ENCODE measurements around the gene PTK7.
A peak's percentile ranks its signal among the peaks of the same experiment; 100 is the strongest.

PTK7 gene

DNA sequence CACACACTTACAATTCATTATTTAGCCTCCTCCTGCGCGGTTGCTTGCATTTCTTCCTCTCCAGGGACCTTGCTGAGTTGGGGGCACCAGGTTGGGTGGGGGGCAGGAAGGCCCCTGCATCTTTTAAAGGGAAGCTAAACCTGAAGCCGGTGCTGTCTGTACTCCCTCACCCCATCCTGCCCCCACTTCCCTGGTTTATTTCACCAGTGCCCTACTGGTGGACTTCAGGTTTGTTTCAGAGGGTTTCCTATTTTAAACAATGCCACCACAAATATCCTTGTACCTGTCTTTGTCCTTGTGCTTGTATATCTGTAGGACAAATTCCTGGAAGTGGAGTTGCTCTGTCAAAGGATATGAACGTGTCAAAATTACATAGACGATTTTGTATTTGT, 21.0 kb downstream of the PTK7 start:
- Histone ChIP-seq H4K8ac (ENCODE audit: low read depth, low read length) (peak overlapping the region; percentile 87), H4K12ac (ENCODE audit: low read depth, low read length) (no peak overlapping the region), H2AFZ (ENCODE audit: insufficient read depth, low read length, poor library complexity) (no peak overlapping the region), H2BK120ac (ENCODE audit: insufficient read depth, low read length, poor library complexity) (peak overlapping the region; percentile 96), H3K4ac (ENCODE audit: low read depth, low read length) (peak overlapping the region; percentile 89), H4K91ac (ENCODE audit: low read depth, low read length) (peak overlapping the region; percentile 95), H2BK5ac (ENCODE audit: low read depth, low read length, poor library complexity) (peak overlapping the region; percentile 98), H3K4me3 (ENCODE audit: low read depth, low read length) (no peak overlapping the region), H3K23ac (ENCODE audit: low read length) (no peak overlapping the region), H3K79me1 (ENCODE audit: low read length) (peaks cover 17% of the 10 kb centered on the region), H3K79me2 (ENCODE audit: control insufficient read depth, insufficient read depth, low read length, poor library complexity) (peaks cover 22% of the 10 kb centered on the region), H3K27me3 (ENCODE audit: insufficient read depth, low read length) (no peaks in the 10 kb centered on the region), H3K36me3 (ENCODE audit: control insufficient read depth in 1 of 2, insufficient read depth in 2 of 2, low read length in 2 of 2) (peaks cover 0 to 2% of the 10 kb centered on the region in 2 experiments), H3K14ac (ENCODE audit: low read length) (peak overlapping the region; percentile 84), H3K4me1 (ENCODE audit: control insufficient read depth in 1 of 2, insufficient read depth in 2 of 2, low read length in 2 of 2) (peaks cover 35 to 39% of the 10 kb centered on the region in 2 experiments), H2BK12ac (ENCODE audit: low read length) (peak overlapping the region; percentile 90), H3K18ac (ENCODE audit: low read length) (peak overlapping the region; percentile 97), H3K4me2 (ENCODE audit: low read length) (peak overlapping the region; percentile 31), H3K27ac (ENCODE audit: low read depth, low read length) (peak overlapping the region; percentile 96), H3K9ac (ENCODE audit: low read length) (no peak overlapping the region), H3K9me3 (ENCODE audit: insufficient read depth, low read depth, low read length) (no peaks in the 10 kb centered on the region), H2AK5ac (ENCODE audit: low read length) (peak overlapping the region; percentile 94)
- WGBS (ENCODE audit: extremely low coverage, insufficient coverage, insufficient read length): no CpG with 5 or more reads among the region's 5 CpGs
- DNase-seq: no peak

- H4K91ac ChIP-seq (ENCODE audit: low read depth, low read length): peak overlapping the region; percentile 79
- H3K79me1 ChIP-seq (ENCODE audit: low read length): peaks cover 17% of the 10 kb centered on the region
- peak overlapping the region; percentile 10 for H2AFZ ChIP-seq (ENCODE audit: insufficient read depth, low read length, poor library complexity)
- no peak overlapping the region for H3K4me3 ChIP-seq (ENCODE audit: low read depth, low read length)
- no peaks in the 10 kb centered on the region for H3K9me3 ChIP-seq (ENCODE audit: insufficient read depth, low read depth, low read length)
- H3K36me3 ChIP-seq (ENCODE audit: control insufficient read depth in 1 of 2, insufficient read depth in 2 of 2, low read length in 2 of 2): peaks cover 0 to 2% of the 10 kb centered on the region in 2 experiments
- H3K4ac ChIP-seq (ENCODE audit: low read depth, low read length): peak overlapping the region; percentile 99
- H3K23ac ChIP-seq (ENCODE audit: low read length): no peak overlapping the region
- peaks cover 35 to 42% of the 10 kb centered on the region in 2 experiments for H3K4me1 ChIP-seq (ENCODE audit: control insufficient read depth in 1 of 2, insufficient read depth in 2 of 2, low read length in 2 of 2)
- H2BK120ac ChIP-seq (ENCODE audit: insufficient read depth, low read length, poor library complexity): peak overlapping the region; percentile 53
- H4K12ac ChIP-seq (ENCODE audit: low read depth, low read length): peak overlapping the region; percentile 40
- peaks cover 22% of the 10 kb centered on the region for H3K79me2 ChIP-seq (ENCODE audit: control insufficient read depth, insufficient read depth, low read length, poor library complexity)
- no peaks in the 10 kb centered on the region for H3K27me3 ChIP-seq (ENCODE audit: insufficient read depth, low read length)
- DNase-seq: no peak
- H3K14ac ChIP-seq (ENCODE audit: low read length): peak overlapping the region; percentile 67
- no peak overlapping the region for H3K9ac ChIP-seq (ENCODE audit: low read length)
- peak overlapping the region; percentile 75 for H2BK5ac ChIP-seq (ENCODE audit: low read depth, low read length, poor library complexity)
- WGBS (ENCODE audit: extremely low coverage, insufficient coverage, insufficient read length): no CpG with 5 or more reads among the region's 4 CpGs
- H4K8ac ChIP-seq (ENCODE audit: low read depth, low read length): peak overlapping the region; percentile 87
- peak overlapping the region; percentile 56 for H3K18ac ChIP-seq (ENCODE audit: low read length)
- H2BK12ac ChIP-seq (ENCODE audit: low read length): peak overlapping the region; percentile 97
- H2AK5ac ChIP-seq (ENCODE audit: low read length): peak overlapping the region; percentile 53
- no peak overlapping the region for H3K4me2 ChIP-seq (ENCODE audit: low read length)
- H3K27ac ChIP-seq (ENCODE audit: low read depth, low read length): peak overlapping the region; percentile 24
These were observed 21.4 kb downstream of the PTK7 start for GRCh38 chr6:43097502-43097901.

GRCh38 chr6:43101497-43101896, 25.4 kb downstream of the PTK7 start:
- peaks cover 27 to 30% of the 10 kb centered on the region in 2 experiments for H3K4me1 ChIP-seq (ENCODE audit: control insufficient read depth in 1 of 2, insufficient read depth in 2 of 2, low read length in 2 of 2)
- H2BK5ac ChIP-seq (ENCODE audit: low read depth, low read length, poor library complexity): no peak overlapping the region
- no peak overlapping the region for H4K8ac ChIP-seq (ENCODE audit: low read depth, low read length)
- no peak overlapping the region for H2AFZ ChIP-seq (ENCODE audit: insufficient read depth, low read length, poor library complexity)
- H3K4ac ChIP-seq (ENCODE audit: low read depth, low read length): no peak overlapping the region
- H3K27ac ChIP-seq (ENCODE audit: low read depth, low read length): no peak overlapping the region
- H3K23ac ChIP-seq (ENCODE audit: low read length): no peak overlapping the region
- H2BK120ac ChIP-seq (ENCODE audit: insufficient read depth, low read length, poor library complexity): no peak overlapping the region
- H3K79me2 ChIP-seq (ENCODE audit: control insufficient read depth, insufficient read depth, low read length, poor library complexity): peaks cover 27% of the 10 kb centered on the region
- no peak overlapping the region for H2AK5ac ChIP-seq (ENCODE audit: low read length)
- H3K9me3 ChIP-seq (ENCODE audit: insufficient read depth, low read depth, low read length): no peaks in the 10 kb centered on the region
- no peak overlapping the region for H3K9ac ChIP-seq (ENCODE audit: low read length)
- H4K91ac ChIP-seq (ENCODE audit: low read depth, low read length): no peak overlapping the region
- H3K79me1 ChIP-seq (ENCODE audit: low read length): peaks cover 10% of the 10 kb centered on the region
- H3K4me3 ChIP-seq (ENCODE audit: low read depth, low read length): no peak overlapping the region
- H4K12ac ChIP-seq (ENCODE audit: low read depth, low read length): no peak overlapping the region
- H3K27me3 ChIP-seq (ENCODE audit: insufficient read depth, low read length): no peaks in the 10 kb centered on the region
- peaks cover 3 to 11% of the 10 kb centered on the region in 2 experiments for H3K36me3 ChIP-seq (ENCODE audit: control insufficient read depth in 1 of 2, insufficient read depth in 2 of 2, low read length in 2 of 2)
- no peak overlapping the region for H3K18ac ChIP-seq (ENCODE audit: low read length)
- WGBS (ENCODE audit: extremely low coverage, insufficient coverage, insufficient read length): no CpG with 5 or more reads among the region's 4 CpGs
- H3K4me2 ChIP-seq (ENCODE audit: low read length): no peak overlapping the region
- DNase-seq: peak in 1 of 2 donors; percentile 36
- H2BK12ac ChIP-seq (ENCODE audit: low read length): no peak overlapping the region
- H3K14ac ChIP-seq (ENCODE audit: low read length): no peak overlapping the region

DNA sequence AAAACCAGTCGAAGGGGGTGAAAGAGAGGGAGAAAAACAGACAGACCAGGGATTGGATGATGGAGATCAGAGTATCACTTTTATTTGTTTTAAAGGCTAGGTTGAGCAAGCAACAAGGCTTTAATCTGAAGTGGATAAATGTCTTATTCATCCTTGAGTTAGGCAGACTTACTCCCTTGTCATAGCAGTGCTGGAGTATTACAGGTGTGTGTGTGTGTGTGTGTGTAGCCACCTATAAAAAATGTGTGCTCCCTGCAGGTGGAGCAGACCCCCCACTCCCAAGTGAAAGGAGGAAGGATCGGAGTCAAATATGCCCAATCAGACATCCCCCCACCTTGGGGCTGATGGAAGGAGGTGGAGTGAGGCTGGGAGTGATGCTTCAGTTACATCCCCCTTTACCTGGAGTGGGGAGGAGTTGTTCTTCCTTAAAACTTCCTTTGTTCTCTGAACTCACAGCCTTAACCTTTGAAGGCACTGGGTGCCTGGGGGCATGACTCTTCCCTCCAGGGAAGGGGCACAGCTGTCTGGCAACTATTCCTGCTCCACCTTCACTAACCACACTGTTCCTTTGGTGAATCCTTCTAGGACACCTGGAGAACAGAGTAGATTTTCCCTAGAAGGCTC, 27.3 kb downstream of the PTK7 start:
- no peaks in the 10 kb centered on the region for H3K79me1 ChIP-seq (ENCODE audit: low read length)
- no peaks in the 10 kb centered on the region for H3K27me3 ChIP-seq (ENCODE audit: insufficient read depth, low read length)
- no peak overlapping the region for H3K4ac ChIP-seq (ENCODE audit: low read depth, low read length)
- no CpG with 5 or more reads among the region's 2 CpGs for WGBS (ENCODE audit: extremely low coverage, insufficient coverage, insufficient read length)
- no peak overlapping the region for H3K18ac ChIP-seq (ENCODE audit: low read length)
- no peak overlapping the region for H2AK5ac ChIP-seq (ENCODE audit: low read length)
- peaks cover 6 to 14% of the 10 kb centered on the region in 2 experiments for H3K36me3 ChIP-seq (ENCODE audit: control insufficient read depth in 1 of 2, insufficient read depth in 2 of 2, low read length in 2 of 2)
- H3K9ac ChIP-seq (ENCODE audit: low read length): no peak overlapping the region
- no peaks in the 10 kb centered on the region for H3K9me3 ChIP-seq (ENCODE audit: insufficient read depth, low read depth, low read length)
- peaks cover 16 to 19% of the 10 kb centered on the region in 2 experiments for H3K4me1 ChIP-seq (ENCODE audit: control insufficient read depth in 1 of 2, insufficient read depth in 2 of 2, low read length in 2 of 2)
- H3K4me3 ChIP-seq (ENCODE audit: low read depth, low read length): no peak overlapping the region
- no peak overlapping the region for H3K4me2 ChIP-seq (ENCODE audit: low read length)
- no peak overlapping the region for H4K8ac ChIP-seq (ENCODE audit: low read depth, low read length)
- H3K27ac ChIP-seq (ENCODE audit: low read depth, low read length): peak overlapping the region; percentile 45
- no peak overlapping the region for H2BK120ac ChIP-seq (ENCODE audit: insufficient read depth, low read length, poor library complexity)
- no peak overlapping the region for H3K23ac ChIP-seq (ENCODE audit: low read length)
- no peak overlapping the region for H2BK12ac ChIP-seq (ENCODE audit: low read length)
- H2AFZ ChIP-seq (ENCODE audit: insufficient read depth, low read length, poor library complexity): no peak overlapping the region
- DNase-seq: no peak
- no peak overlapping the region for H3K14ac ChIP-seq (ENCODE audit: low read length)
- H4K91ac ChIP-seq (ENCODE audit: low read depth, low read length): no peak overlapping the region
- peaks cover 23% of the 10 kb centered on the region for H3K79me2 ChIP-seq (ENCODE audit: control insufficient read depth, insufficient read depth, low read length, poor library complexity)
- no peak overlapping the region for H4K12ac ChIP-seq (ENCODE audit: low read depth, low read length)
- H2BK5ac ChIP-seq (ENCODE audit: low read depth, low read length, poor library complexity): no peak overlapping the region

Data from trophoblast cell (in vitro differentiated cells and primary cell).